Trophoblast cell (in vitro differentiated cells and primary cell): ENCODE data around the gene SYT15B.
"Not testable (repeated sequence)": the region's sequence is repeated elsewhere in the genome, so short reads cannot be mapped to it uniquely, and the experiment has no call there.

ENCODE experiments used
- DNase-seq, 2 donors: peaks; one replicate each; pipeline ENCODE4 v3.0.0-alpha.2; 2016
- H2AFZ ChIP-seq: 2 replicates; pipeline ENCODE4 v1.6.1; 2013; ENCODE audit warnings: low read length, moderate library complexity, mild to moderate bottlenecking; ENCODE audit not compliant: insufficient read depth, poor library complexity
- H2AK5ac ChIP-seq: 2 replicates; pipeline ENCODE4 v1.6.1; 2013; ENCODE audit warnings: mild to moderate bottlenecking, low read length
- H2BK120ac ChIP-seq: 2 replicates; pipeline ENCODE4 v1.6.1; 2013; ENCODE audit warnings: low read length, mild to moderate bottlenecking, moderate library complexity; ENCODE audit not compliant: insufficient read depth, poor library complexity
- H2BK12ac ChIP-seq: 2 replicates; pipeline ENCODE4 v1.6.1; 2013; ENCODE audit warnings: mild to moderate bottlenecking, low read length, moderate library complexity
- H2BK5ac ChIP-seq: 2 replicates; pipeline ENCODE4 v1.6.1; 2013; ENCODE audit warnings: low read length, low read depth, moderate library complexity, mild to moderate bottlenecking; ENCODE audit not compliant: poor library complexity
- H3K14ac ChIP-seq: 2 replicates; pipeline ENCODE4 v1.6.1; 2013; ENCODE audit warnings: mild to moderate bottlenecking, low read length
- H3K18ac ChIP-seq: 2 replicates; pipeline ENCODE4 v1.6.1; 2013; ENCODE audit warnings: mild to moderate bottlenecking, low read length
- H3K23ac ChIP-seq: 2 replicates; pipeline ENCODE4 v1.6.1; 2013; ENCODE audit warnings: low read length
- H3K27ac ChIP-seq: 2 replicates; pipeline ENCODE4 v1.5.1; 2013; ENCODE audit warnings: low read depth, mild to moderate bottlenecking, inconsistent platforms, low read length, moderate library complexity
- H3K27me3 ChIP-seq: 2 replicates; pipeline ENCODE4 v1.6.1; 2013; ENCODE audit warnings: inconsistent platforms, mild to moderate bottlenecking, low read length, moderate library complexity; ENCODE audit not compliant: insufficient read depth
- H3K36me3 ChIP-seq, 2 experiments: 1 replicate in 1 of 2; 2 replicates in 1 of 2; pipeline ENCODE4 v1.6.1; 2013; ENCODE audit warnings: low read length in 2 of 2, mild to moderate bottlenecking in 2 of 2, moderate library complexity in 1 of 2; ENCODE audit not compliant: insufficient read depth in 2 of 2, control insufficient read depth in 1 of 2
- H3K4ac ChIP-seq: 2 replicates; pipeline ENCODE4 v1.6.1; 2013; ENCODE audit warnings: low read depth, mild to moderate bottlenecking, low read length, moderate library complexity
- H3K4me1 ChIP-seq, 2 experiments: 1 replicate in 1 of 2; 2 replicates in 1 of 2; pipeline ENCODE4 v1.6.1; 2013; ENCODE audit warnings: low read length in 2 of 2, mild to moderate bottlenecking in 2 of 2, moderate library complexity in 1 of 2; ENCODE audit not compliant: insufficient read depth in 2 of 2, control insufficient read depth in 1 of 2
- H3K4me2 ChIP-seq: 2 replicates; pipeline ENCODE4 v1.6.1; 2013; ENCODE audit warnings: inconsistent platforms, mild to moderate bottlenecking, low read length, moderate library complexity
- H3K4me3 ChIP-seq: 2 replicates; pipeline ENCODE4 v1.5.1; 2013; ENCODE audit warnings: mild to moderate bottlenecking, low read depth, low read length, inconsistent platforms
- H3K79me1 ChIP-seq: one replicate; pipeline ENCODE4 v1.6.1; 2013; ENCODE audit warnings: low read length
- H3K79me2 ChIP-seq: 2 replicates; pipeline ENCODE4 v1.6.1; 2013; ENCODE audit warnings: low read length, mild to moderate bottlenecking; ENCODE audit not compliant: control insufficient read depth, insufficient read depth, poor library complexity
- H3K9ac ChIP-seq: 2 replicates; pipeline ENCODE4 v1.6.1; 2013; ENCODE audit warnings: mild to moderate bottlenecking, low read length
- H3K9me3 ChIP-seq: 2 replicates; pipeline ENCODE4 v1.6.1; 2013; ENCODE audit warnings: low read depth, mild to moderate bottlenecking, control low read depth, inconsistent platforms, low read length; ENCODE audit not compliant: insufficient read depth
- H4K12ac ChIP-seq: 2 replicates; pipeline ENCODE4 v1.6.1; 2013; ENCODE audit warnings: low read depth, mild to moderate bottlenecking, low read length, moderate library complexity
- H4K8ac ChIP-seq: 2 replicates; pipeline ENCODE4 v1.6.1; 2013; ENCODE audit warnings: low read depth, mild to moderate bottlenecking, low read length, moderate library complexity
- H4K91ac ChIP-seq: one replicate; pipeline ENCODE4 v1.6.1; 2013; ENCODE audit warnings: low read depth, mild to moderate bottlenecking, low read length, moderate library complexity
- WGBS: extraction: QIAGEN DNeasy Blood & Tissue Kit; methylation state at CpG from one replicate; pipeline ENCODE4 v1.1.7; 2013; ENCODE audit warnings: missing lambda C conversion rate; ENCODE audit not compliant: insufficient read length, insufficient coverage; ENCODE audit errors: extremely low coverage; 5-methylcytosine and 5-hydroxymethylcytosine counted together

The SYT15B gene

GRCh38 chr10:47744881-47745280, 18.5 kb downstream of the SYT15B start:
- not testable (repeated sequence) for H4K12ac ChIP-seq, H4K91ac ChIP-seq, H3K9me3 ChIP-seq, H3K23ac ChIP-seq, H2BK120ac ChIP-seq, H2AK5ac ChIP-seq, H2AFZ ChIP-seq, DNase-seq, H3K4me2 ChIP-seq, H2BK5ac ChIP-seq, H3K9ac ChIP-seq, H3K14ac ChIP-seq, H4K8ac ChIP-seq, H3K4me3 ChIP-seq, H3K4me1 ChIP-seq, H3K36me3 ChIP-seq, H3K4ac ChIP-seq, H3K79me1 ChIP-seq, H2BK12ac ChIP-seq, H3K18ac ChIP-seq, H3K27me3 ChIP-seq, H3K79me2 ChIP-seq
- no CpG with 5 or more reads among the region's 4 CpGs for WGBS
- H3K27ac ChIP-seq, result peak overlapping the region; percentile 10

DNA sequence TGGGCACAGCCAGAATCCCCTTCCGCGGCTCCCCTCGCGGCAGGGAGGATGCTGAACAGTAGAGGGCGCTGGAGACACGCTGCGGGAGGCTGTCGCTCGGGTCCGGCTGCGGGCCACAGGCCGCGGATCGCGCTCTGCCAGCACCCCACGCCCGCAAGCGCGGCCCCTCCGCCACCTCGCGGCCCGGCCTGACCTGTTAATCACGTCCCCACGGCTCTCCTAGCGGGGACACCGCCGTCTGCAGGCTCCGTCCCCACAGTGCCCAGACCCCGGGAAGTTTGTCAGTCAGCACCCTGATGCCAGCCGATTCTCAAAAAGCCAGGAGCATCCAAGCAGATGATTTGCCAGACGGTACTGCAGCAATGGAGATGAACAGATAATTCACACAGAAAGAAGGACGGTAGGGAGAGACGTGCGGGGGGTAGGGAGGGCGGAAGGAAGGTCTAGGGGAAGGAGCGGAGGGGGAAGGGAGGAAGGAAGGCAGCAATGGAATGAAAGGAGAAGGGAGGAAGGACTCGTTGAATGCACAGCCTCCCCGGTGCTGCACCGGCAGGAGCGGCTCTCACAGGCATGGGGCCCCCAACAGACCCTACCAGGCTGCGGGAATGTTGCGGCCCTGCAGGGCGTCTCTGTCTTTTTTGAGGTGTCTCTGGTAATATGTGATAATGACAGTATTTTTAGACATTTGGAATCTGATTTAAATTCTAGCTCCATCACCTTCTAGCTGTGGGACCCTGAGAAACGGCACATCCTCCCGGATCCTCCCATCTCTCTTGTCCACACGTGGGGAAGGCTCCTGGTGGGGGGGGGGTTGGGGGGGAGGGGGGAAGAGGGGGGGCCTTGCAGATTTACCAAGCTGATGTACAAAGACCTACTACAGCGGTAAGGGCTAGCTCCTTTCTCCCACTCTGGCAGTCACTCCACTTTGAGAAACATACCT, 19.5 kb downstream of the SYT15B start:
- no CpG with 5 or more reads among the region's 48 CpGs for WGBS
- not testable (repeated sequence) for H2AK5ac ChIP-seq, H3K4me1 ChIP-seq, H3K79me2 ChIP-seq, H3K36me3 ChIP-seq, H3K79me1 ChIP-seq, H3K9me3 ChIP-seq, H3K23ac ChIP-seq, H3K4ac ChIP-seq, H3K27me3 ChIP-seq, H3K9ac ChIP-seq, H2BK12ac ChIP-seq, H4K12ac ChIP-seq, DNase-seq, H3K18ac ChIP-seq
- H4K91ac ChIP-seq, result peak overlapping the region; percentile 87
- H2BK120ac ChIP-seq, result peak overlapping the region; percentile 80
- H2AFZ ChIP-seq, result peak overlapping the region; percentile 78
- H3K14ac ChIP-seq, result peak overlapping the region; percentile 56
- H3K4me3 ChIP-seq, result peak overlapping the region; percentile 68
- H4K8ac ChIP-seq, result peak overlapping the region; percentile 60
- H3K4me2 ChIP-seq, result peak overlapping the region; percentile 70
- peak overlapping the region; percentile 84 for H3K27ac ChIP-seq
- peak overlapping the region; percentile 88 for H2BK5ac ChIP-seq

DNA sequence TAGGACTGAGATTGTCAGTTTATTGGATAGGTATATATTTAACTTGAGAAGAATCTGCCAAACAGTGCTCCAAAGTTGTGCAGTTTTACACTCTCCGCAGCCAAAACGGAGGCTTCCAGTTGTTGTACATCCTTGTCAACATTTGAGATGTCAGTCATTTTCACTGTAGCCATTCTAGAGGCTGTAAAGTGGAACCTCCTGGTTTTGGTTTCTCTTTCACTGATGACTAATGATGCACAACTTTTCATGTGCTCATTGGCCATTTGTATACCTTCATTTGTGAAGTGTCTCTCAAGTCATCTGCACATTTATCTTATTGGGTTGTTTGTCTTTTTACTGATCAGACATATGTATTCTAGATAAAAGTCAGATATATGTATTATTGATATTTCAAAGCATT, 22.5 kb downstream of the SYT15B start:
- H3K4me3 ChIP-seq, H2BK5ac ChIP-seq, DNase-seq, H3K4me2 ChIP-seq, H3K79me1 ChIP-seq, H3K9me3 ChIP-seq, H2BK120ac ChIP-seq, H4K12ac ChIP-seq, H3K27me3 ChIP-seq, H3K79me2 ChIP-seq, H4K8ac ChIP-seq, H2BK12ac ChIP-seq, H3K18ac ChIP-seq, H2AK5ac ChIP-seq, H3K27ac ChIP-seq, H3K4me1 ChIP-seq, H3K36me3 ChIP-seq, H3K4ac ChIP-seq, H3K14ac ChIP-seq, H3K23ac ChIP-seq, H3K9ac ChIP-seq, H4K91ac ChIP-seq, H2AFZ ChIP-seq: not testable (repeated sequence)
- no CpG with 5 or more reads among the region's 2 CpGs for WGBS

GRCh38 chr10:47730911-47731310, 32.5 kb downstream of the SYT15B start:
- H3K79me2 ChIP-seq, H2AK5ac ChIP-seq, DNase-seq, H2AFZ ChIP-seq, H3K27me3 ChIP-seq, H3K4me2 ChIP-seq, H3K9ac ChIP-seq, H4K8ac ChIP-seq, H4K91ac ChIP-seq, H3K4ac ChIP-seq, H4K12ac ChIP-seq, H3K23ac ChIP-seq, H2BK12ac ChIP-seq, H3K27ac ChIP-seq, H3K4me3 ChIP-seq, H3K36me3 ChIP-seq, H3K9me3 ChIP-seq, H3K14ac ChIP-seq, H3K4me1 ChIP-seq, H2BK5ac ChIP-seq, H3K79me1 ChIP-seq, H3K18ac ChIP-seq, H2BK120ac ChIP-seq: not testable (repeated sequence)
- WGBS, result no CpG with 5 or more reads among the region's 5 CpGs
